ENCODE measurements around the gene CDK9. TPM values are rescaled to one million over a fixed set of nuclear protein-coding genes. Genes with fewer than 3 reads are reported as not detected.
A peak's percentile ranks its signal among the peaks of the same experiment; 100 is the strongest.

The CDK9 gene
- total RNA-seq, 2 experiments from 2014 or later, result 134 to 136 TPM

DNA sequence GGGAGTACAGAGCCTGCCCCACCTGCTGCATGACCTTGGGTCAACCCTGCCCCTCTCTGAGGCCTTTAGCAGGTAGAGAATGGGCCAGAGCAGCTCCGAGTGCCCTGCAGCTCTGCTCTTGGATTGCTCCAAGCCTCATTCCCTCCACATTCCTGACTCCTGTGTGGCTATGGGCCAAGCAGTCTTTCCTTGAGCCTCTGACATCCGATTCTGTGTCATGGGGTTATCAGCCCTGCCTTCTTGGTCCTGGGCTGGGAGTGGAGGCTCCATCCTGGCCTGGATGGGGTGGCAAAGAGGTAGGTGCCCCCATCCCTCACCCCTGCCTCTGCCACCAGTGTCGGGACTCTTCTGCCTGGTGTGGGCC is 30.5 kb downstream of the CDK9 start:
- no peak for ATAC-seq (ENCODE audit: low read depth)
- H3K27me3 Mint-ChIP-seq, result no peaks in the 10 kb centered on the region
- H3K9me3 Mint-ChIP-seq, result no peaks in the 10 kb centered on the region
- POLR2A ChIA-PET, result no interaction called here
- H3K4me1 Mint-ChIP-seq, result no peaks in the 10 kb centered on the region
- H3K4me3 Mint-ChIP-seq, result no peak overlapping the region
- peaks cover 2% of the 10 kb centered on the region for H3K36me3 Mint-ChIP-seq
- no peak overlapping the region for H3K27ac Mint-ChIP-seq
- DNase-seq, result no peak

DNA sequence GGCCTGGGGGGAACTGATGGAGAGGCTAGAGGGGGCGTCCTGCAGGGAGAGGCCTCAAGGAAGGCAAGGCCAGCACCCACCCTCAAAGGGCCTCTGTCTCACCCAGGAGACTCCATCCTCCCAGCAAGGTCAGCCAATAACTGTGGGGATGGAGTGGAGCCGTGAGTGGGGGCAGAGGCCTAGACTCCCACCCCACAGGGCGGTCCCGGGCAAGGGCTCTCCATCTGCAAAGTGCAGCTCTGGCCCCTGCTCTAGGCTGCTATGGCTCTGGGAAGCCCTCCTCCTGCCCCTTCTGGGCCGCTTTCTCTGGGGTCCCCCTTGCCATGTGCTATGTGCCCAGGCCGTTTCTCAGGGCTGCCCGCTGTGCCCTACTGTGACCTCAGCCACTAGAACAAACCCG is 30.9 kb downstream of the CDK9 start:
- DNase-seq, result no peak
- no peaks in the 10 kb centered on the region for H3K9me3 Mint-ChIP-seq
- POLR2A ChIA-PET, result interaction anchor here (0.9 kb wide), 1 partner anchor 15 kb away, joined by 3 read pairs; no protein-coding TSS in a partner anchor

DNA sequence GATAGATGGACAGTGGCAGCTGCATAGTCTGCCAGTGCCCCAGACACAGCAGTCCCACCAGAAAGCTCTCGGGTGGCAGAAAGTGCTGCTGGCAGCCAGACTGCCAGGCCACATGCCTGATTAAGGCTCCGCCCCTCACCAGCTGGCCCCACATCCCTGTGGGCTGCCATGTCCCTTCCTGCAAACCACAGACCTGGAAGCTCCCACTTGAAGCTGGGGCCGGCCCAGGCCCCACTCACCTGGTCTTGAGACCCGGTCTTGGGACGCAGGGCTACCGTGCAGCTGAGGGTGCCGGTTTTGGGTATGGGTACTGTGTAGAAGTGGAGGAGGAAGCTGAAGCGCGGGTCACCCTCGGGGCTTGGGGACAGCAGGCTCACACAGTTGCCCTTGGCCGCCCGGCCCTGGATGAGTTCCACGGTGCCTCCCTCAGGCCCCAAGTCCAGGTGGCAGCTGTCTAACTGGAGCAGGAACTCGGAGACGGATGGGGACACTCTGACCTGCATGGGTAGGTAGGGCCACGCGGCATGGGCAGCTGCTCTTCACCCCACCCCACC is 32.1 kb downstream of the CDK9 start:
- no peaks in the 10 kb centered on the region for H3K9me3 Mint-ChIP-seq
- no peak for DNase-seq
- H3K36me3 Mint-ChIP-seq, result no peaks in the 10 kb centered on the region
- ATAC-seq (ENCODE audit: low read depth), result no peak
- H3K4me1 Mint-ChIP-seq, result no peaks in the 10 kb centered on the region
- H3K27ac Mint-ChIP-seq, result peak overlapping the region; percentile 4
- H3K4me3 Mint-ChIP-seq, result no peak overlapping the region
- H3K27me3 Mint-ChIP-seq, result no peaks in the 10 kb centered on the region
- POLR2A ChIA-PET, result interaction anchor here (0.5 to 1.1 kb wide), 4 partner anchors 9 to 148 kb away, joined by 3 to 5 read pairs (median 3); no protein-coding TSS in a partner anchor

More for the DNA sequence above, 30.9 kb downstream of the CDK9 start:
- H3K4me1 Mint-ChIP-seq, result no peaks in the 10 kb centered on the region
- no peaks in the 10 kb centered on the region for H3K27me3 Mint-ChIP-seq
- no peak for ATAC-seq (ENCODE audit: low read depth)
- H3K36me3 Mint-ChIP-seq, result peaks cover under 1% of the 10 kb centered on the region
- no peak overlapping the region for H3K4me3 Mint-ChIP-seq
- H3K27ac Mint-ChIP-seq, result no peak overlapping the region

DNA sequence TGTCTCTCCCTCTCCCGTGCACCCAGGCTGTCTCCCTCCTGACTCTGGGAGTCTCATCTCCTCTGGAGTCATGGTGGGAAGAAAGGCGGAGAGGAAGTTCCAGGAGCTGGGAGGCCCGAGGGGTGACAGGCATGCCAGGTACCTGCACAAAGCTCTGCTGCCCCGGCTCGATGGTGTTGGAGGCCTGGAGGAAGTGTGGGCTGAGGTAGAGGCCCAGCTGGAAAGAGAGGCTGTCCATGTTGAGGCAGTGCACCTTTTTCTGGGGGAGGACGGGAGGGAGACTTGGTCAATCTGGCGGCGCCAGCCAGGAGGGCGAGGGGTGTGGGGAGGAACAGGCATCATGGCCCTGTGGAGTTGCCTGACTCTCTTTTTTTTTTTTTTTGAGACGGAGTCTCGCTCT is 32.7 kb downstream of the CDK9 start:
- Mint-ChIP-seq H3K27ac (no peak overlapping the region), H3K36me3 (no peaks in the 10 kb centered on the region), H3K27me3 (no peaks in the 10 kb centered on the region), H3K4me3 (no peak overlapping the region), H3K9me3 (no peaks in the 10 kb centered on the region), H3K4me1 (no peaks in the 10 kb centered on the region)
- ATAC-seq (ENCODE audit: low read depth) (no peak), DNase-seq (no peak)
- POLR2A ChIA-PET, result interaction anchor here (0.5 to 1.3 kb wide), 3 partner anchors 10 to 147 kb away, joined by 3 to 5 read pairs (median 3); no protein-coding TSS in a partner anchor

DNA sequence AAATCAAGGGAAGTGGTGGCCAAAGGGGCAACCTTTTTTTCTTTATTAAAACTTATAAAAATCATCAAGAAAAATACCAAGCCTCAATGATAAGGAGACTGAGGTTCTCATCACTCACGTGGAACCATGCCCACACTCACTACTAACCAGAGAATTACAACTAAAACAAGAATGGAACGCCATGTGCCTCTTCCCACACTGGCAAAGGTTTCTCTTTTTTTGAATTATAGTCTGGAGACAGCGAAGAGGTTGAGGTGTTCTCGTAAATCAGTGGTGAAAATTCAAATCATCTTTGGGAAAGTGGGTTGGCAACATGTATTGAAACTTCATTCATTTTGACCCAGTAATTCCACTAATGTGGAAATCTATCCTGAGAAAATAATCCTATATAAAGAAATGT is 36.3 kb downstream of the CDK9 start:
- no peak overlapping the region for H3K4me3 Mint-ChIP-seq
- POLR2A ChIA-PET, result no interaction called here
- no peak overlapping the region for H3K27ac Mint-ChIP-seq
- no peaks in the 10 kb centered on the region for H3K36me3 Mint-ChIP-seq
- no peak for DNase-seq
- ATAC-seq (ENCODE audit: low read depth), result no peak
- H3K9me3 Mint-ChIP-seq, result no peaks in the 10 kb centered on the region
- H3K4me1 Mint-ChIP-seq, result no peaks in the 10 kb centered on the region
- H3K27me3 Mint-ChIP-seq, result no peaks in the 10 kb centered on the region

DNA sequence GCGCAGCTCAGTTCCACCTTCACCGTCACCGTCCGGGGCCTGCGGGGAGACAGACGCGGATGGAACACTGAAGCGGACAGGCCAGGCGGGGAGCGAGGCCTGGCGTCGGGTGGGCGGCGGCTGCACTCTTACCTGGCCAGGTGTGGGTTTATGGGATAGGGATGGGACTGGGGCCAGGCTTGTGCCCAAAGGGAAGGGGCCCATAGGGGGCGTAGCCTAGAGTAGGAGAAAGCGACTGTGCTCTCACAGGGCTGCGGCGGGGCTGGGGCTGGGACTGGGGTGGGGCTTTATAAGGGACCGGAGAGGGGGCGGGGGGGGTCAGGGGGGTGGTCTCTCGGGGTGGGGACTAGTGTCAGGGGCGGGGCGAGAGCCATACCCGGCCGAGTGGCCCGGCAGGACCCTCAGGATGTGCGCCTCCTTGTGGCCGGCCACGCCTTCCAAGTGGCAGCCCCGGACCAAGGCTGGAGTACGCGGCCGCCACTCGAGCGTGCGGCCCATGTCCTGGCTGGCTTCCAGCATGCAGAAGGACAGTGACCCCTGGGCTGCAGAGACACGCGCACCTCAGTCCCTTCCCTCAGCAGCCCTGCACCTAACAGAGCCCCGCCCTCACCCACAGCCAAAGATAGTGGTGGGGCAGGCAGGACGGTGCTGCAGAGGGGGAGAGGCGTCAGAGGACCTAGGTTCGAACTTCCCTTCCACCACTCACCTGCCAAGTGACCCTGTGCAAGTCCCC is 39.7 kb downstream of the CDK9 start:
- Mint-ChIP-seq H3K9me3 (no peaks in the 10 kb centered on the region), H3K4me3 (no peak overlapping the region), H3K36me3 (no peaks in the 10 kb centered on the region), H3K27ac (no peak overlapping the region), H3K27me3 (no peaks in the 10 kb centered on the region), H3K4me1 (no peaks in the 10 kb centered on the region)
- POLR2A ChIA-PET, result interaction anchor here (0.9 kb wide), 1 partner anchor 28 kb away, joined by 8 read pairs; no protein-coding TSS in a partner anchor
- ATAC-seq (ENCODE audit: low read depth) (no peak), DNase-seq (no peak)

DNA sequence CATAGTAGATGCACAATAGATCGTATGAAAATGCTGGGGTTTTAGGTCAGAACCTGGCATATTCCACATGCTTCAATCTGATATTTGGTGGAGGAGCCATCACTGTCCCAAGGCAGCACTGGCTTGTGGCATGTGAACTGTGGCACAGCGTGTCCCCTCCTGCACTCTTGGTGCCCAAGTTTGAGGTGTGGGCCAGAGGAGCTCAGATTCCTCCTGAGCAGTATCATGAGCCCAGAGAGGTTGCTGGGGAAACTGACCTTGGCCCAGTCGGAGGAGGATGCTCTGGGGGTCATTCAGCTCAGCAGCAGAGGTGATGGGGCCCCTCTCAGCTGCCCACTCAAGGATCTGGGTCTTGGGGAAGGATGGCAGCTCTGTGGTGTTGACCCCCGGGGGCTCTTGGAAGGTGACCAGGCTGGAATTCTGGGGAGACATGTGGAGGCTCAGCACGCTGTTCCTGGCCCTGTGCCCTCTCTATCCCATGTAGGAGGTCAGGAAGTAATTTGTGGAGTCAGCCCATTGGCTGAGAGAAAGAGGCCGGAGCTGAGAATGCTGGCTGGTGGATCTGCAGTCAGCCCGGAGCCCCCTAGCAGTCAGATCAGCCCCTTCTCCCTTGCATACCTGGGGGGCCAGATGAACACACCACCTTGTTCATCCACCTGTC is 40.5 kb downstream of the CDK9 start:
- no peaks in the 10 kb centered on the region for H3K9me3 Mint-ChIP-seq
- H3K36me3 Mint-ChIP-seq, result no peaks in the 10 kb centered on the region
- H3K27me3 Mint-ChIP-seq, result no peaks in the 10 kb centered on the region
- H3K4me1 Mint-ChIP-seq, result no peaks in the 10 kb centered on the region
- no peak overlapping the region for H3K27ac Mint-ChIP-seq
- H3K4me3 Mint-ChIP-seq, result no peak overlapping the region
- POLR2A ChIA-PET, result no interaction called here
- DNase-seq, result no peak
- ATAC-seq (ENCODE audit: low read depth), result no peak

DNA sequence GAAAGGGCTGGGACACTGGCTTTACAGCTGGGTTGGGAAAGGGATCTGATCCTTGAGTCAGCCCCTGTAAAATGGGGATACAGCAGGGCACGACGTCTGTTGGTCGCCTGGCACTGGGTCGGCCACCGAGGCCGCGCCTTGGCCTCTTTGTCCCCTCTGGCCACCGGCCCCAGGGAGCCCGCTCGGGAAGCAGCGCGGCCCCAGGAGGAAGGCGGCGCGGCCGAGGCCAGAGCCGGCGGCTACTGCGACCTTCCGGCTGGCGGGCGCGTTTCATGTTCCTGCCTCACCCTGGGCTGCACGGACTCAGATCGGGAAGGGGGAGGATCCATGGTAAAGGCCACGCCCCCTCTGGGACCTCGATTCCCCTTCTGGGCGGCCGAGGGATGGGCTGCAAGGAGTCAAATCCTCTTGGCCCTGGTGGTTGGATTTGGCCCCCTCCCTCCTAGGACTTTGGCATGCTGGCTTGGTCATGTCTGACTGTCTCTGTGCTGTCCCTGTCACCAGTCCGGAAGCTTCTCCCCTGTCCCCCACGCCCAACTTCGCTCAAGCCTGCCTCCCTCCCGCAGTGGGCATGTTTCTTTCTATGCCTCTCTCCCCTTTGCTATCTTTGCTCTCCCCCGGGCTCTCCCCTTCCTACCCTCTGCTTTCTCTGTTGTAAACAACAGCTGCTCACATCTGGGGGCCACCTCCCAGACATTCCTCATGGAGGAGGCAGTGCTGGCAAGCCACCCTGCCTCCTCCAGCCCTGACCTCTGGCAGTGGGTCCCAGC is 42.6 kb downstream of the CDK9 start:
- Mint-ChIP-seq H3K4me3 (no peak overlapping the region), H3K9me3 (no peaks in the 10 kb centered on the region), H3K27me3 (no peaks in the 10 kb centered on the region), H3K36me3 (no peaks in the 10 kb centered on the region), H3K27ac (no peak overlapping the region), H3K4me1 (peaks cover 5% of the 10 kb centered on the region)
- ATAC-seq (ENCODE audit: low read depth) (no peak), DNase-seq (no peak)
- POLR2A ChIA-PET, result no interaction called here

DNA sequence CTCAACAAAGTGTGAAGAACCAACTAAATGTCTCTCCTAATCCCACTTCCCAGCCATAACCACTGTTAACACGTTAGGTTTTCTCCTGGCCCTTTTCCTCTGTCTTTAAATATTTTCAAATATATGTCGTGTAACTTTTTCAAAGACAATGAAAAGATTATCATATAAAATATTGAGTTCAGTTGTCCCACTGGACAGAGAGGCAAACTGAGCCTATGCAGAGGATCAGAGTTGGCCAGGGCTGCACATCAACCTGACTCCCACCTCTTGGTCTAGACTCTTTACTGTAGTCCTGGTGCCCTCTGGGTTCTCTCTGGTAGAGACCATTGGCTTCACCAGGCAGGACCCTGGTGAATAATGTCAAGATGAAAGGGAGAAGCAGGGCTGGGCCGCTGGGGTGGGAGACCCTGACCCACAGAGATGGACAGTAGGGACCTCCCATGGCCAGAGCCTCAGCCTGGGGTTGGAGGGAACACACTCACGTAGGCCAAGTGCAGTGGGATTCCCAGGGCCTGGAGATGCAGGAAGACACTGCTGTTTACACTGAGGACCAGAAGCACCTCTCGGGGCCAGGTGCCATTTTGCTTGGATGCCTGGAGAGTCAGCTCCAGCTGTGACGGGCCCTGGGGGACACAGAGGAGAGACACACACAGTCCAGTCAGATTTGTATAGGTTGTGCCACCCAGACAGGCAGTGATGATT is 43.5 kb downstream of the CDK9 start:
- ATAC-seq (ENCODE audit: low read depth), result no peak
- Mint-ChIP-seq H3K9me3 (no peaks in the 10 kb centered on the region), H3K27me3 (no peaks in the 10 kb centered on the region), H3K4me1 (peaks cover 5% of the 10 kb centered on the region), H3K27ac (no peak overlapping the region), H3K4me3 (no peak overlapping the region), H3K36me3 (no peaks in the 10 kb centered on the region)
- no peak for DNase-seq
- POLR2A ChIA-PET, result no interaction called here

DNA sequence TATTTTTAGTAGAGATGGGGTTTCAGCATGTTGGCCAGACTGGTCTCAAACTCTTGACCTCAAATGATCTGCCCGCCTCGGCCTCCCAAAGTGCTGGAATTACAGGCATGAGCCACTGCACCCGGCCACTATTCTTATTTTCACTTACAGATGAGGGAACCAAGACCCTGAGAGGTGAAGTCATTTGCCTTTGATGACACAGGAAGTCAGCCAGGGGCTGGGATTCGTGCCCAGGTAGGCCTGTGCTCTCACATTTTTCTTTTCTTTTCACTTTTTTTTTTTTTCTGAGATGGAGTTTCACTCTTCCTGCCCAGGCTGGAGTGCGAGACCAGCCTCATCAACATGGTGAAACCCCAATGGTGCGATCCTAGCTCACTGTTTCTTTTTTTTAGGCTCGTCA is 46.4 kb downstream of the CDK9 start:
- Mint-ChIP-seq H3K9me3 (no peaks in the 10 kb centered on the region), H3K36me3 (no peaks in the 10 kb centered on the region), H3K27ac (peak overlapping the region; percentile 90), H3K4me3 (peak overlapping the region; percentile 73), H3K4me1 (peaks cover 7% of the 10 kb centered on the region), H3K27me3 (no peaks in the 10 kb centered on the region)
- POLR2A ChIA-PET, result interaction anchor here (1.5 kb wide), 1 partner anchor 46 kb away, joined by 4 read pairs; the partner anchor contains the start of gene CDK9
- DNase-seq, result no peak
- peak; percentile 80 for ATAC-seq (ENCODE audit: low read depth)

DNA sequence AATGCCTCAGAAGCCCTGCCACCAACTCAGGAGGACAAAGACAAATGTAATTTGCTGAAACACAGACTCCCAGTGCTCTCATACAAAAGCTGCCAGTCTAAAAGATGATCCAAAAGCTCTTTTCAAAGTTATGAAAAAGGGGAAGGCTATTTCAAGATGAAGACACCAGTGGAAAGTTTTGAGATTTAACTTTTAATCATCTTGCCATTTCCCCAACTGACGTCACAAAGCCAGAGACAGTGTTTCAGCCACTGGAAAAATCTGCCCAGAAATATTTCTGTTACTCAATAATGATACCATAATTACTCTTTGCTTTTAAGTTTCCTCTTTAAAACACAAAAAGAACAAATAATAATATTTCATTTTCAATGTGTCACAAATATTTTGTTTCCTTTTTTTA is 47.7 kb downstream of the CDK9 start:
- H3K4me1 Mint-ChIP-seq, result peaks cover 7% of the 10 kb centered on the region
- H3K36me3 Mint-ChIP-seq, result no peaks in the 10 kb centered on the region
- no peak overlapping the region for H3K27ac Mint-ChIP-seq
- H3K9me3 Mint-ChIP-seq, result no peaks in the 10 kb centered on the region
- DNase-seq (no peak), ATAC-seq (ENCODE audit: low read depth) (no peak)
- POLR2A ChIA-PET, result interaction anchor here (0.7 kb wide), 2 partner anchors 37 to 264 kb away, joined by 4 read pairs; no protein-coding TSS in a partner anchor
- no peak overlapping the region for H3K4me3 Mint-ChIP-seq
- H3K27me3 Mint-ChIP-seq, result no peaks in the 10 kb centered on the region

DNA sequence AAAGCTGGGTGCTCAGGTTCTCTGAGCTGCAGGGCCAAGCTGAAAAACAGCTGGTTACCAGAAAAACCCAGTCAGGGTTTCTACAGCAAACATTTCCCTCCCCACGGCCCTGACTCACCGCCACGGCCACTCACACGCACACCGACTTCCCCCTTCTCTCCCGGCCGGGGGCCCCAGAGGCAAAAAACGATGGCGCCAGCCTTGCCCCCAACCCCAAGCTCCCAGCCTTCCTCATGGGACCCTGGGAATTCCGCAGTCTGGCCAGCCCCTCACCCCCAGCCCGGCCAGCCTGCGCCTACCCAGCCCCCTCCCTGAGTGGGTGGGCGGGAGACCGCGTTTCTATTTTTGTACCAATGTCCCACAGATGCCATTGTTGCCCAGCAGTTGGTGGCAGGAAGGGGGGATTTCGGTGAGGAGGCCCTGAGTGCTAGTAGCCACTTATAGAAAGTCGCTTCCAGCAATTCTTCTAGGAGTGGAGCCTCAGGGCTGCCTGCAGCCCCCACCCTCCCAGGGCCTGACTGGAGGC is 50.2 kb downstream of the CDK9 start:
- ATAC-seq (ENCODE audit: low read depth), result no peak
- POLR2A ChIA-PET, result no interaction called here
- Mint-ChIP-seq H3K27me3 (no peaks in the 10 kb centered on the region), H3K4me1 (peaks cover 7% of the 10 kb centered on the region), H3K27ac (no peak overlapping the region), H3K36me3 (no peaks in the 10 kb centered on the region), H3K9me3 (no peaks in the 10 kb centered on the region), H3K4me3 (no peak overlapping the region)
- no peak for DNase-seq
